WTC11 (cell line): Measurements from ENCODE around the gene CCER1. TPM values are rescaled to one million over a fixed set of nuclear protein-coding genes. Genes with fewer than 3 reads are reported as not detected.

Experiments
- ATAC-seq: fragments of 200-7000 bp; cut with Tn5 transposase; 2 replicates; pipeline ENCODE4 v1.10.0; 2021; ENCODE audit warnings: mild to moderate bottlenecking, moderate library complexity
- CTCF ChIA-PET: fragments of 300-600 bp; sonication (Branson Sonifier 250); formaldehyde crosslinking; loops from one replicate; lab custom pipeline; 2021; ENCODE audit warnings: antibody characterized with exemption; lab: Charles Lee
- POLR2A ChIA-PET: fragments of 350-600 bp; sonication (Branson Sonifier 250); formaldehyde crosslinking; loops from one replicate; lab custom pipeline; 2021; ENCODE audit warnings: antibody characterized with exemption; lab: Charles Lee
- DNase-seq: peaks from one replicate; pipeline ENCODE4 v3.0.0; 2021; ENCODE audit warnings: low spot score
- H3K27ac Mint-ChIP-seq: 2 replicates; pipeline ENCODE4 v1.8.0; 2021; ENCODE audit warnings: mixed read lengths
- H3K27me3 Mint-ChIP-seq: 2 replicates; pipeline ENCODE4 v1.8.0; 2021; ENCODE audit warnings: low read depth, mild to moderate bottlenecking, moderate library complexity, mixed read lengths
- H3K36me3 Mint-ChIP-seq: 2 replicates; pipeline ENCODE4 v1.8.0; 2021; ENCODE audit warnings: mixed read lengths
- H3K4me1 Mint-ChIP-seq: 2 replicates; pipeline ENCODE4 v1.8.0; 2022; ENCODE audit warnings: mixed read lengths
- H3K4me3 Mint-ChIP-seq: 2 replicates; pipeline ENCODE4 v1.8.0; 2021; ENCODE audit warnings: mild to moderate bottlenecking, moderate library complexity, mixed read lengths
- H3K9me3 Mint-ChIP-seq: 2 replicates; pipeline ENCODE4 v1.8.0; 2021; ENCODE audit warnings: mixed read lengths
- ATF2 ChIP-seq: sonication (generic); formaldehyde crosslinking; IDR thresholded peaks from 2 replicates; pipeline ENCODE4 v1.8.1; 2022; ENCODE audit warnings: low read depth, missing genetic modification reagents, borderline replicate concordance
- CBFB ChIP-seq: sonication (generic); formaldehyde crosslinking; IDR thresholded peaks from 2 replicates; pipeline ENCODE4 v1.8.1; 2022; ENCODE audit warnings: mild to moderate bottlenecking, low read depth, missing genetic modification reagents
- EMX1 ChIP-seq: fragments of 250-450 bp; sonication (Bioruptor Pico); IDR thresholded peaks from 2 replicates; pipeline ENCODE4 v1.8.0; 2021; ENCODE audit warnings: mild to moderate bottlenecking
- ERG ChIP-seq: fragments of 250-450 bp; sonication (Bioruptor Pico); IDR thresholded peaks from 2 replicates; pipeline ENCODE4 v1.8.0; 2021; ENCODE audit warnings: mild to moderate bottlenecking
- ESRRA ChIP-seq: sonication (generic); formaldehyde crosslinking; IDR thresholded peaks from 2 replicates; pipeline ENCODE4 v1.8.1; 2022; ENCODE audit warnings: mild to moderate bottlenecking, missing genetic modification reagents, borderline replicate concordance
- HMGA2 ChIP-seq: fragments of 250-450 bp; sonication (Bioruptor Pico); IDR thresholded peaks from 2 replicates; pipeline ENCODE4 v1.4.0; 2021; ENCODE audit warnings: mild to moderate bottlenecking, moderate library complexity
- JUN ChIP-seq: sonication (generic); formaldehyde crosslinking; IDR thresholded peaks from 2 replicates; pipeline ENCODE4 v1.8.0; 2023; ENCODE audit warnings: mild to moderate bottlenecking, missing genetic modification reagents
- MYBL2 ChIP-seq: sonication (generic); formaldehyde crosslinking; IDR thresholded peaks from 2 replicates; pipeline ENCODE4 v1.8.1; 2023; ENCODE audit warnings: mild to moderate bottlenecking, moderate library complexity, missing genetic modification reagents
- PRRX2 ChIP-seq: fragments of 250-450 bp; sonication (Bioruptor Pico); IDR thresholded peaks from 2 replicates; pipeline ENCODE4 v1.8.0; 2021; ENCODE audit warnings: mild to moderate bottlenecking
- RORB ChIP-seq: fragments of 250-450 bp; sonication (Bioruptor Pico); IDR thresholded peaks from 2 replicates; pipeline ENCODE4 v1.9.0; 2021; ENCODE audit warnings: mild to moderate bottlenecking
- SOX15 ChIP-seq: fragments of 250-450 bp; sonication (Bioruptor Pico); IDR thresholded peaks from 2 replicates; pipeline ENCODE4 v1.9.0; 2021; ENCODE audit warnings: mild to moderate bottlenecking
- TEAD4 ChIP-seq: sonication (generic); formaldehyde crosslinking; IDR thresholded peaks from 2 replicates; pipeline ENCODE4 v1.8.0; 2022; ENCODE audit warnings: mild to moderate bottlenecking, missing genetic modification reagents
- ZNF416 ChIP-seq: fragments of 250-450 bp; sonication (Bioruptor Pico); IDR thresholded peaks from 2 replicates; pipeline ENCODE4 v1.9.0; 2021; ENCODE audit warnings: mild to moderate bottlenecking, inconsistent platforms
- ZNF423 ChIP-seq: fragments of 250-450 bp; sonication (Bioruptor Pico); IDR thresholded peaks from 2 replicates; pipeline ENCODE4 v2.1.2; 2022; ENCODE audit warnings: mild to moderate bottlenecking, moderate library complexity
- ZNF512 ChIP-seq: sonication (generic); formaldehyde crosslinking; IDR thresholded peaks from 2 replicates; pipeline ENCODE4 v1.8.1; 2022; ENCODE audit warnings: missing genetic modification reagents, borderline replicate concordance
- ZNF671 ChIP-seq: fragments of 250-450 bp; sonication (Bioruptor Pico); IDR thresholded peaks from 2 replicates; pipeline ENCODE4 v1.8.0; 2021; ENCODE audit warnings: mild to moderate bottlenecking
- ZSCAN18 ChIP-seq: fragments of 250-450 bp; sonication (Bioruptor Pico); IDR thresholded peaks from 2 replicates; pipeline ENCODE4 v2.1.2; 2022; ENCODE audit warnings: mild to moderate bottlenecking, moderate library complexity
- total RNA-seq: library from RNA; stranded (reverse); gene quantifications from 3 replicates; pipeline ENCODE4 v1.2.3, GENCODE V29; 2021
- TF ChIP-seq, protein P1 (sequence below): fragments of 250-450 bp; sonication (Bioruptor Pico); IDR thresholded peaks from 2 replicates; pipeline ENCODE4 v1.9.0; 2021; ENCODE audit warnings: mild to moderate bottlenecking
- TF ChIP-seq, protein P2 (sequence below): sonication (generic); formaldehyde crosslinking; IDR thresholded peaks from 2 replicates; pipeline ENCODE4 v1.8.1; 2023; ENCODE audit warnings: mild to moderate bottlenecking, moderate library complexity, missing genetic modification reagents
- TF ChIP-seq, protein P3 (sequence below): sonication (generic); formaldehyde crosslinking; IDR thresholded peaks from 2 replicates; pipeline ENCODE4 v1.8.1; 2022; ENCODE audit warnings: mild to moderate bottlenecking, missing genetic modification reagents, moderate library complexity, borderline replicate concordance
- TF ChIP-seq, protein P4 (sequence below): sonication (generic); formaldehyde crosslinking; IDR thresholded peaks from 2 replicates; pipeline ENCODE4 v1.8.1; 2023; ENCODE audit warnings: mild to moderate bottlenecking, missing genetic modification reagents
- TF ChIP-seq, protein P5 (sequence below): sonication (generic); formaldehyde crosslinking; IDR thresholded peaks from 2 replicates; pipeline ENCODE4 v1.8.1; 2022; ENCODE audit warnings: mild to moderate bottlenecking, moderate library complexity, missing genetic modification reagents

The CCER1 gene
- total RNA-seq, 1 experiment from 2014 or later, result not detected

DNA sequence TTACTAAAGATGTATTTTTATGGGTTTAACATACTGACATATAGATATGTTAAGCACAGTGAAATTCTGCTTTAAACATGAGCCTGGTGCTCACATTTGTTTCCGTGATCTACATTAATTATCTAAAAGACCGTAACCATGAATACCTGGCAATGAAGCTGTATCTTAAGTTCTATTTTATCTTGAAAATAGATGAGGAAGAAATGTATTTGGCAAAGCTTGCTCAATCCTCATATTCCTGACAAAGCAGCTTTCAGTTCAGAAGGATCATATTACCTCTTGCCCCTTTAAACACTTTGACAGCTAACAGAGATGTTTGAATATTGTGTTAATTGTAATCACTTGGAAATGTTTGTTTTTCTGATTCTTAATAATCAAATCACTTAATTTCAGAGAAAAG is 40.0 kb upstream of the CCER1 start:
- ChIA-PET POLR2A (no interaction called here), CTCF (interaction anchor here (0.6 kb wide), 1 partner anchor 17 kb away, joined by 3 read pairs; no protein-coding TSS in a partner anchor)
- Mint-ChIP-seq H3K4me1 (peaks cover 5% of the 10 kb centered on the region), H3K36me3 (peaks cover 10% of the 10 kb centered on the region), H3K9me3 (peaks cover 15% of the 10 kb centered on the region), H3K4me3 (no peak overlapping the region), H3K27me3 (peaks cover 32% of the 10 kb centered on the region), H3K27ac (no peak overlapping the region)
- TF ChIP-seq ATF2 (CRISPR knock-in tag) (no peak), HMGA2 (CRISPR knock-in tag) (no peak), ERG (no peak), ZSCAN18 (CRISPR knock-in tag) (no peak), MYBL2 (CRISPR knock-in tag) (no peak), JUN (CRISPR knock-in tag) (no peak), SOX15 (CRISPR knock-in tag) (no peak), PRRX2 (CRISPR knock-in tag) (no peak), RORB (no peak), ESRRA (CRISPR knock-in tag) (no peak)
- TF ChIP-seq, protein P1, sequence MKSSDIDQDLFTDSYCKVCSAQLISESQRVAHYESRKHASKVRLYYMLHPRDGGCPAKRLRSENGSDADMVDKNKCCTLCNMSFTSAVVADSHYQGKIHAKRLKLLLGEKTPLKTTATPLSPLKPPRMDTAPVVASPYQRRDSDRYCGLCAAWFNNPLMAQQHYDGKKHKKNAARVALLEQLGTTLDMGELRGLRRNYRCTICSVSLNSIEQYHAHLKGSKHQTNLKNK, result no peak
- TF ChIP-seq, protein P2, sequence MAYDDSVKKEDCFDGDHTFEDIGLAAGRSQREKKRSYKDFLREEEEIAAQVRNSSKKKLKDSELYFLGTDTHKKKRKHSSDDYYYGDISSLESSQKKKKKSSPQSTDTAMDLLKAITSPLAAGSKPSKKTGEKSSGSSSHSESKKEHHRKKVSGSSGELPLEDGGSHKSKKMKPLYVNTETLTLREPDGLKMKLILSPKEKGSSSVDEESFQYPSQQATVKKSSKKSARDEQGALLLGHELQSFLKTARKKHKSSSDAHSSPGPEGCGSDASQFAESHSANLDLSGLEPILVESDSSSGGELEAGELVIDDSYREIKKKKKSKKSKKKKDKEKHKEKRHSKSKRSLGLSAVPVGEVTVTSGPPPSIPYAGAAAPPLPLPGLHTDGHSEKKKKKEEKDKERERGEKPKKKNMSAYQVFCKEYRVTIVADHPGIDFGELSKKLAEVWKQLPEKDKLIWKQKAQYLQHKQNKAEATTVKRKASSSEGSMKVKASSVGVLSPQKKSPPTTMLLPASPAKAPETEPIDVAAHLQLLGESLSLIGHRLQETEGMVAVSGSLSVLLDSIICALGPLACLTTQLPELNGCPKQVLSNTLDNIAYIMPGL (CRISPR knock-in tag), result no peak
- TF ChIP-seq, protein P3, sequence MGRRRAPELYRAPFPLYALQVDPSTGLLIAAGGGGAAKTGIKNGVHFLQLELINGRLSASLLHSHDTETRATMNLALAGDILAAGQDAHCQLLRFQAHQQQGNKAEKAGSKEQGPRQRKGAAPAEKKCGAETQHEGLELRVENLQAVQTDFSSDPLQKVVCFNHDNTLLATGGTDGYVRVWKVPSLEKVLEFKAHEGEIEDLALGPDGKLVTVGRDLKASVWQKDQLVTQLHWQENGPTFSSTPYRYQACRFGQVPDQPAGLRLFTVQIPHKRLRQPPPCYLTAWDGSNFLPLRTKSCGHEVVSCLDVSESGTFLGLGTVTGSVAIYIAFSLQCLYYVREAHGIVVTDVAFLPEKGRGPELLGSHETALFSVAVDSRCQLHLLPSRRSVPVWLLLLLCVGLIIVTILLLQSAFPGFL (CRISPR knock-in tag), result no peak
- ATAC-seq, result no peak
- no peak for DNase-seq

DNA sequence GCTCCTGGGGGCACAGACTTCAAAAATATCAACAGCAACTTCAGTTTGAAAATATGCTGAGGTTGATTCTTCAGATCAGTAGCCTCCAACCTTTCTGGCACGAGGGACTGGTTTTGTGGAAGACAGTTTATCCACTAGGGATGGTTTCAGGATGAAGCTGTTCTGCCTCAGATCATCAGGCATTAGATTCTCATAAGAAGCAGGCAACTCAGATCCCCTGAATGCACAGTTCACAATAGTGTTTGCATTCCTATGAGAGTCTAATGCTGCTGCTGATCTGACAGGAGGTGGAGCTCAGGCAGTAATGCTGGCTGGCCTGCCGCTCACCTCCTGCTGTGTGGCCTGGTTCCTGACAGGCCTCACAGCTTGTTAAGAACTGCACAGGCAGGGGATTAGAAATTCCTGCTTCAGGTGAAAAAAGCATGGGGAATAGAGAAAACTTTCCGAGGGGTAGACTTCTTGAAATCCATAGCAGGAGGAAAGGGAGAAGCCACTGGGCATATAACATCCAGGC is 37.0 kb upstream of the CCER1 start:
- Mint-ChIP-seq H3K4me3 (no peak overlapping the region), H3K36me3 (peaks cover 13% of the 10 kb centered on the region), H3K27me3 (peaks cover 62% of the 10 kb centered on the region), H3K4me1 (peaks cover 5% of the 10 kb centered on the region), H3K9me3 (peaks cover 21% of the 10 kb centered on the region), H3K27ac (no peak overlapping the region)
- CTCF ChIA-PET, result no interaction called here
- POLR2A ChIA-PET, result no interaction called here
- ATAC-seq, result no peak; the same call in 1 of the 2 replicates
- no peak for DNase-seq
- TF ChIP-seq ZNF512 (CRISPR knock-in tag) (no peak), EMX1 (CRISPR knock-in tag) (no peak), TEAD4 (CRISPR knock-in tag) (no peak), ZNF423 (CRISPR knock-in tag) (no peak), ZNF416 (no peak), ZNF671 (CRISPR knock-in tag) (no peak), CBFB (CRISPR knock-in tag) (no peak)
- TF ChIP-seq, protein P4, sequence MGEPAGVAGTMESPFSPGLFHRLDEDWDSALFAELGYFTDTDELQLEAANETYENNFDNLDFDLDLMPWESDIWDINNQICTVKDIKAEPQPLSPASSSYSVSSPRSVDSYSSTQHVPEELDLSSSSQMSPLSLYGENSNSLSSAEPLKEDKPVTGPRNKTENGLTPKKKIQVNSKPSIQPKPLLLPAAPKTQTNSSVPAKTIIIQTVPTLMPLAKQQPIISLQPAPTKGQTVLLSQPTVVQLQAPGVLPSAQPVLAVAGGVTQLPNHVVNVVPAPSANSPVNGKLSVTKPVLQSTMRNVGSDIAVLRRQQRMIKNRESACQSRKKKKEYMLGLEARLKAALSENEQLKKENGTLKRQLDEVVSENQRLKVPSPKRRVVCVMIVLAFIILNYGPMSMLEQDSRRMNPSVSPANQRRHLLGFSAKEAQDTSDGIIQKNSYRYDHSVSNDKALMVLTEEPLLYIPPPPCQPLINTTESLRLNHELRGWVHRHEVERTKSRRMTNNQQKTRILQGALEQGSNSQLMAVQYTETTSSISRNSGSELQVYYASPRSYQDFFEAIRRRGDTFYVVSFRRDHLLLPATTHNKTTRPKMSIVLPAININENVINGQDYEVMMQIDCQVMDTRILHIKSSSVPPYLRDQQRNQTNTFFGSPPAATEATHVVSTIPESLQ (CRISPR knock-in tag), result no peak
- TF ChIP-seq, protein P5, sequence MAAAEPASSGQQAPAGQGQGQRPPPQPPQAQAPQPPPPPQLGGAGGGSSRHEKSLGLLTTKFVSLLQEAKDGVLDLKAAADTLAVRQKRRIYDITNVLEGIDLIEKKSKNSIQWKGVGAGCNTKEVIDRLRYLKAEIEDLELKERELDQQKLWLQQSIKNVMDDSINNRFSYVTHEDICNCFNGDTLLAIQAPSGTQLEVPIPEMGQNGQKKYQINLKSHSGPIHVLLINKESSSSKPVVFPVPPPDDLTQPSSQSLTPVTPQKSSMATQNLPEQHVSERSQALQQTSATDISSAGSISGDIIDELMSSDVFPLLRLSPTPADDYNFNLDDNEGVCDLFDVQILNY (CRISPR knock-in tag), result no peak
